H1 (cell line): ENCODE results near the gene ATOH8. TPM values are rescaled to one million over a fixed set of nuclear protein-coding genes. Genes with fewer than 3 reads are reported as not detected.

ENCODE experiments used
- CTCF ChIA-PET: fragments of 300-600 bp; sonication (Branson Sonifier 250); formaldehyde crosslinking; loops from one replicate; lab custom pipeline; 2021; ENCODE audit not compliant: partially characterized antibody; lab: Charles Lee
- POLR2A ChIA-PET: fragments of 300-600 bp; sonication (Branson Sonifier 250); formaldehyde crosslinking; loops from one replicate; lab custom pipeline; 2021; ENCODE audit warnings: inconsistent platforms; ENCODE audit not compliant: partially characterized antibody; lab: Charles Lee
- DNase-seq, 2 experiments: peaks; one replicate each; pipeline versions ENCODE4 v3.0.0 to v3.0.0-alpha.2; 2010 to 2022; ENCODE audit warnings: low spot score in 2 of 2, low read depth in 1 of 2, mixed read lengths in 1 of 2
- FAIRE-seq: peaks from 2 replicates; lab custom pipeline; 2011; peaks lifted over from hg19 to GRCh38; lab: Jason Lieb, UNC
- H2AFZ ChIP-seq: 2 replicates; pipeline ENCODE4 v1.8.1; 2012; ENCODE audit warnings: low read length, inconsistent platforms
- H2AK5ac ChIP-seq: 2 replicates; pipeline ENCODE4 v1.6.1; 2013; ENCODE audit warnings: low read depth, low read length
- H2BK120ac ChIP-seq: replicated peaks from 2 replicates; pipeline ENCODE3; 2013; ENCODE audit warnings: low read depth, low read length, inconsistent platforms
- H2BK12ac ChIP-seq: 2 replicates; pipeline ENCODE4 v1.6.1; 2013; ENCODE audit warnings: low read depth, low read length
- H2BK15ac ChIP-seq: 2 replicates; pipeline ENCODE4 v1.6.1; 2013; ENCODE audit warnings: low read length
- H2BK20ac ChIP-seq: 2 replicates; pipeline ENCODE4 v1.6.1; 2013; ENCODE audit warnings: low read length
- H2BK5ac ChIP-seq: 2 replicates; pipeline ENCODE4 v1.6.1; 2013; ENCODE audit warnings: low read depth, low read length
- H3K14ac ChIP-seq: 2 replicates; pipeline ENCODE4 v1.6.1; 2013; ENCODE audit warnings: inconsistent platforms; ENCODE audit not compliant: insufficient read length
- H3K18ac ChIP-seq: 2 replicates; pipeline ENCODE4 v1.6.1; 2013; ENCODE audit warnings: low read length; ENCODE audit errors: extremely low read depth
- H3K23ac ChIP-seq: 2 replicates; pipeline ENCODE4 v1.6.1; 2013; ENCODE audit warnings: inconsistent platforms; ENCODE audit not compliant: insufficient read length
- H3K23me2 ChIP-seq: 2 replicates; pipeline ENCODE4 v1.6.1; 2013; ENCODE audit warnings: low read depth, low read length
- H3K27ac ChIP-seq: 2 replicates; pipeline ENCODE4 v1.6.1; 2011; ENCODE audit warnings: low read depth, low read length, inconsistent platforms
- H3K27me3 ChIP-seq, 4 experiments: replicated peaks in 1 of 4; 1 replicate in 1 of 4; 2 replicates in 3 of 4; pipeline versions ENCODE4 v1.6.1 to v1.8.1; 2011 to 2013; ENCODE audit warnings: low read length in 3 of 4, mild to moderate bottlenecking in 3 of 4, inconsistent platforms in 2 of 4, mixed read lengths in 2 of 4, moderate library complexity in 1 of 4; ENCODE audit not compliant: control insufficient read depth in 3 of 4, insufficient read depth in 3 of 4; ENCODE audit errors: extremely low read depth in 1 of 4
- H3K36me3 ChIP-seq, 4 experiments: 2 replicates each; pipeline versions ENCODE4 v1.6.1 to v1.8.1; 2011 to 2013; ENCODE audit warnings: mild to moderate bottlenecking in 4 of 4, low read length in 3 of 4, moderate library complexity in 2 of 4, control low read depth in 1 of 4, inconsistent platforms in 1 of 4; ENCODE audit not compliant: insufficient read depth in 4 of 4, control insufficient read depth in 2 of 4
- H3K4ac ChIP-seq: replicated peaks from 2 replicates; pipeline ENCODE3; 2013; ENCODE audit warnings: low read length, low read depth, mixed read lengths, inconsistent platforms; ENCODE audit not compliant: insufficient read length
- H3K4me1 ChIP-seq, 4 experiments: replicated peaks in 1 of 4; 1 replicate in 1 of 4; 2 replicates in 3 of 4; pipeline versions ENCODE4 v1.6.1 to v1.8.1; 2011 to 2013; ENCODE audit warnings: low read length in 3 of 4, inconsistent platforms in 2 of 4, mixed read lengths in 1 of 4; ENCODE audit not compliant: insufficient read depth in 4 of 4, control insufficient read depth in 3 of 4
- H3K4me2 ChIP-seq, 2 experiments: 2 replicates each; pipeline versions ENCODE4 v1.6.1 to v1.8.1; 2011 to 2013; ENCODE audit warnings: low read depth in 2 of 2, low read length in 2 of 2, control low read depth in 1 of 2, inconsistent platforms in 1 of 2, mild to moderate bottlenecking in 1 of 2; ENCODE audit not compliant: insufficient read depth in 1 of 2
- H3K4me3 ChIP-seq, 4 experiments: fragments of 200-600, 300-600 bp in 1 of 4; sonication (generic), shearing (Covaris generic), sonication (Bioruptor Twin) in 1 of 4; 2 replicates each; pipeline versions ENCODE4 v1.5.1 to v1.8.1; 2011 to 2016; ENCODE audit warnings: low read length in 4 of 4, low read depth in 3 of 4, control low read depth in 2 of 4, inconsistent platforms in 2 of 4, mild to moderate bottlenecking in 2 of 4, mixed read lengths in 1 of 4, moderate library complexity in 1 of 4; ENCODE audit not compliant: insufficient read depth in 2 of 4; ENCODE audit errors: extremely low read depth in 1 of 4
- H3K56ac ChIP-seq: replicated peaks from 2 replicates; pipeline ENCODE3; 2013; ENCODE audit warnings: low read depth, mild to moderate bottlenecking, mixed read lengths, low read length, inconsistent platforms; ENCODE audit not compliant: insufficient read length
- H3K79me1 ChIP-seq: 2 replicates; pipeline ENCODE4 v1.6.1; 2013; ENCODE audit warnings: low read depth, low read length, control low read depth
- H3K79me2 ChIP-seq, 2 experiments: 2 replicates each; pipeline versions ENCODE4 v1.6.1 to v1.8.1; 2012 to 2013; ENCODE audit warnings: low read length in 2 of 2, mild to moderate bottlenecking in 2 of 2, inconsistent platforms in 1 of 2; ENCODE audit not compliant: insufficient read depth in 2 of 2, control insufficient read depth in 1 of 2
- H3K9ac ChIP-seq, 4 experiments: replicated peaks in 1 of 4; 1 replicate in 1 of 4; 2 replicates in 3 of 4; pipeline versions ENCODE4 v1.6.1 to v1.8.1; 2011 to 2013; ENCODE audit warnings: low read depth in 3 of 4, low read length in 3 of 4, control low read depth in 2 of 4, mild to moderate bottlenecking in 2 of 4, moderate library complexity in 2 of 4, inconsistent platforms in 1 of 4; ENCODE audit errors: extremely low read depth in 1 of 4
- H3K9me3 ChIP-seq, 2 experiments: 2 replicates each; pipeline versions ENCODE4 v1.6.1 to v1.8.1; 2012 to 2013; ENCODE audit warnings: mild to moderate bottlenecking in 2 of 2, moderate library complexity in 2 of 2, control low read depth in 1 of 2, inconsistent platforms in 1 of 2, low read depth in 1 of 2, low read length in 1 of 2, mixed read lengths in 1 of 2; ENCODE audit not compliant: insufficient read depth in 2 of 2
- H4K20me1 ChIP-seq, 2 experiments: replicated peaks in 1 of 2; 2 replicates each; pipeline versions ENCODE3 to v1.8.1; 2011 to 2013; ENCODE audit warnings: inconsistent platforms in 2 of 2, low read length in 2 of 2, mild to moderate bottlenecking in 1 of 2; ENCODE audit not compliant: insufficient read depth in 2 of 2, control insufficient read depth in 1 of 2
- H4K5ac ChIP-seq: 2 replicates; pipeline ENCODE4 v1.6.1; 2013; ENCODE audit warnings: low read length, low read depth, mixed read lengths, inconsistent platforms; ENCODE audit not compliant: insufficient read length
- H4K8ac ChIP-seq: 2 replicates; pipeline ENCODE4 v1.8.0; 2013; ENCODE audit warnings: mild to moderate bottlenecking, moderate library complexity, low read length, inconsistent platforms; ENCODE audit not compliant: insufficient read depth; ENCODE audit errors: extremely low read depth
- H4K91ac ChIP-seq: replicated peaks from 2 replicates; pipeline ENCODE3; 2013; ENCODE audit warnings: low read length, mixed read lengths, inconsistent platforms; ENCODE audit not compliant: insufficient read length
- EGR1 ChIP-seq: IDR thresholded peaks from 2 replicates; pipeline ENCODE4 v1.6.1; 2011; ENCODE audit warnings: low read depth, low read length, borderline replicate concordance
- KDM5A ChIP-seq: fragments of 200-600 bp; IDR thresholded peaks from 2 replicates; pipeline ENCODE4 v1.7.1; 2012; ENCODE audit warnings: mild to moderate bottlenecking, low read length, inconsistent platforms, mixed read lengths
- MAFK ChIP-seq: IDR thresholded peaks from 2 replicates; pipeline ENCODE4 v1.6.1; 2012; ENCODE audit warnings: low read depth, mild to moderate bottlenecking, improper control_type of control experiment, low read length
- POLR2AphosphoS5 ChIP-seq: IDR thresholded peaks from 2 replicates; pipeline ENCODE4 v1.6.1; 2011; ENCODE audit warnings: low read depth, low read length
- POU5F1 ChIP-seq: IDR thresholded peaks from 2 replicates; pipeline ENCODE4 v1.6.1; 2011; ENCODE audit warnings: low read depth, mild to moderate bottlenecking, low read length, moderate library complexity
- RNF2 ChIP-seq: fragments of 200-900, 300-1000 bp; sonication (generic); IDR thresholded peaks from 2 replicates; pipeline ENCODE4 v1.7.1; 2016; ENCODE audit warnings: borderline replicate concordance, low read depth, mild to moderate bottlenecking, antibody characterized with exemption, low read length; ENCODE audit not compliant: poor library complexity, severe bottlenecking; ENCODE audit errors: missing control alignments
- SAP30 ChIP-seq: fragments of 300-600 bp; sonication (generic); IDR thresholded peaks from 2 replicates; pipeline ENCODE4 v1.7.1; 2012; ENCODE audit warnings: low read length, moderate library complexity, mild to moderate bottlenecking, inconsistent platforms; ENCODE audit not compliant: insufficient read depth, insufficient replicate concordance
- SIRT6 ChIP-seq: IDR thresholded peaks from one replicate; pipeline ENCODE4 v1.7.1; 2012; ENCODE audit warnings: low read length, inconsistent platforms
- SP1 ChIP-seq: IDR thresholded peaks from 2 replicates; pipeline ENCODE4 v1.6.1; 2011; ENCODE audit warnings: low read depth, low read length
- SP4 ChIP-seq: IDR thresholded peaks from 2 replicates; pipeline ENCODE4 v1.6.1; 2012; ENCODE audit warnings: low read length, inconsistent platforms
- polyA plus RNA-seq, 7 experiments: library from polyadenylated mRNA; depleted of rRNA in 3 of 7; stranded (reverse) in 5 of 7; unstranded in 2 of 7; fragments of >200 nt in 5 of 7; fragments of 200-250 nt in 2 of 7; gene quantifications; 1 replicate in 5 of 7; 2 replicates in 1 of 7; 4 replicates in 1 of 7; pipeline versions ENCODE4 v1.2.1 to v1.2.3, GENCODE V29; 2011 to 2013; ENCODE audit warnings: missing spikeins in 2 of 7, mixed read lengths in 2 of 7
- total RNA-seq: library from RNA; stranded (reverse); fragmentation: NEBNext Ultra II Directional; extraction: Animal tissue kit (Norgen Biotek cat#: 25700); gene quantifications from 2 replicates; pipeline ENCODE4 v1.2.1, GENCODE V29; 2021

Gene ATOH8
- total and polyA plus RNA-seq, 2 of the 8 experiments (the other 6 are each of a cell fraction or from before 2014, with no cell fraction given) = 0.50 to 0.53 TPM

DNA sequence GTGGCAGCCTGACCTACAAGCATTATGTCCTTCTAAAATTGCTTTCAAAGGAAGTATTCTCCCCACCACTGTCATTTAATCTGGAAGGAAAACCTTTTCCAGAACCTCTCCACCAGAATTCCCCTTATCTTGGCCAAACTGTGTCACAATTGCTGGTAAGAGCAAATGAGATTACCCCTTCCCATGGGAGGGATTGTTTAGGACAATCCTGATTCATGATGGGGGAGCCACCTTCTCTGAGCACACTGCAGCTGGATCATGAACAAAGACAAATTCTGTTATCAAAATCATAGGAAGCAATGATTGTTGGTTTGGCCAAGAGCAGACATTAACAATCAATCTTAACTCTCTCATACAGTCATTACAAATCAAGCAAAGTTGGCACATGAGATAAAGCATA, 18.1 kb upstream of the ATOH8 start:
- Histone ChIP-seq H4K5ac (no peak overlapping the region), H3K79me2 (no peaks in the 10 kb centered on the region), H4K8ac (no peak overlapping the region), H2BK15ac (no peak overlapping the region), H3K36me3 (no peaks in the 10 kb centered on the region), H3K4me3 (no peak overlapping the region), H2BK120ac (no peak overlapping the region), H3K9ac (no peak overlapping the region), H4K20me1 (no peaks in the 10 kb centered on the region), H3K27me3 (no peaks in the 10 kb centered on the region), H3K79me1 (no peaks in the 10 kb centered on the region), H3K4ac (no peak overlapping the region), H3K27ac (no peak overlapping the region), H2BK5ac (no peak overlapping the region), H3K4me1 (no peaks in the 10 kb centered on the region), H4K91ac (no peak overlapping the region), H3K18ac (no peak overlapping the region), H3K14ac (no peak overlapping the region), H3K4me2 (no peak overlapping the region), H2BK20ac (no peak overlapping the region), H2AK5ac (no peak overlapping the region), H3K56ac (no peak overlapping the region), H3K23me2 (no peaks in the 10 kb centered on the region), H3K23ac (no peak overlapping the region), H2BK12ac (no peak overlapping the region), H3K9me3 (0 out of 4 replicates have a peak, but pooled peaks cover 0 to 3% of the 10 kb centered on the region in 2 experiments), H2AFZ (no peak overlapping the region)
- ChIA-PET POLR2A (no interaction called here), CTCF (interaction anchor here (0.6 to 47.8 kb wide), 7 partner anchors 9 to 973 kb away, joined by 3 to 986 read pairs (median 9); partner anchors contain the start of gene ATOH8)
- TF ChIP-seq EGR1 = no peak
- no peak for TF ChIP-seq SP4
- no peak for TF ChIP-seq SIRT6
- no peak for TF ChIP-seq SP1
- TF ChIP-seq KDM5A = no peak
- no peak for TF ChIP-seq MAFK
- TF ChIP-seq POLR2AphosphoS5 = no peak
- no peak for TF ChIP-seq SAP30
- no peak for TF ChIP-seq POU5F1
- no peak for TF ChIP-seq RNF2
- no peak for DNase-seq
- no peak for FAIRE-seq
